Mesodermal cell (in vitro differentiated cells): ENCODE results near the gene NEK1.
"Not testable (repeated sequence)": the region's sequence is repeated elsewhere in the genome, so short reads cannot be mapped to it uniquely, and the experiment has no call there.

Experiments used
- H3K27ac ChIP-seq: 2 replicates; pipeline ENCODE4 v1.7.0; 2013; ENCODE audit warnings: mild to moderate bottlenecking, low read depth, low read length, moderate library complexity; ENCODE audit not compliant: severe bottlenecking
- H3K36me3 ChIP-seq: 2 replicates; pipeline ENCODE4 v1.7.1; 2013; ENCODE audit warnings: mild to moderate bottlenecking, low read length, moderate library complexity; ENCODE audit not compliant: control insufficient read depth, insufficient read depth
- H3K4me1 ChIP-seq: one replicate; pipeline ENCODE4 v1.7.1; 2013; ENCODE audit warnings: mild to moderate bottlenecking, low read length; ENCODE audit not compliant: insufficient read depth, control insufficient read depth, poor library complexity, severe bottlenecking
- H3K4me3 ChIP-seq: 2 replicates; pipeline ENCODE4 v1.7.0; 2013; ENCODE audit warnings: low read length, control low read depth, mild to moderate bottlenecking; ENCODE audit not compliant: insufficient read depth, poor library complexity, severe bottlenecking; ENCODE audit errors: extremely low read depth
- H3K9me3 ChIP-seq: 2 replicates; pipeline ENCODE4 v1.7.1; 2013; ENCODE audit warnings: mild to moderate bottlenecking, low read length, moderate library complexity; ENCODE audit not compliant: control insufficient read depth
- WGBS, 2 experiments: methylation state at CpG; one replicate each; pipeline ENCODE4 v1.1.5; 2013; ENCODE audit warnings: missing lambda C conversion rate in 2 of 2; ENCODE audit not compliant: insufficient coverage in 2 of 2; 5-methylcytosine and 5-hydroxymethylcytosine counted together

NEK1 gene

DNA sequence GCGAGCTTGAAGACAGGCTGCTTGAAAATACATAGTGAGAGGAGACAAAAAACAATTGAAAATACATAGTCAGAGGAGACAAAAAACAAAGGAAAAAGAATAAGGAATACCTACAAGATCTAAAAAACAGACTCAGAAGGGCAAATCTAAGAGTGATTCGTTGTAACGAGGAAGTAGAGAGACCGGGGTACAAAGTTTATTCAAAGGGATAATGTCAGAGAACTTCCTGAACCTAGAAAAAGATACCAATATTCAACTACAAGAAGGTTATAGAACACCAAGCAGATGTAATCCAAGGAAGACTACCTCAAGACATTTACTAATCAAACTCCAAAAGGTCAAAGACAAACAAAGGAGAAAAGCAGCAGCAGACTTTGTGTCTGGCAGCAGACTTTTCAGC lies 165.6 kb downstream of the NEK1 start:
- peaks cover 7% of the 10 kb centered on the region for H3K9me3 ChIP-seq
- 100% methylated on average over 1 of the region's 4 CpGs; no CpG with 5 or more reads in 1 of the 2 experiments for WGBS, 2 experiments
- no peak overlapping the region for H3K27ac ChIP-seq

DNA sequence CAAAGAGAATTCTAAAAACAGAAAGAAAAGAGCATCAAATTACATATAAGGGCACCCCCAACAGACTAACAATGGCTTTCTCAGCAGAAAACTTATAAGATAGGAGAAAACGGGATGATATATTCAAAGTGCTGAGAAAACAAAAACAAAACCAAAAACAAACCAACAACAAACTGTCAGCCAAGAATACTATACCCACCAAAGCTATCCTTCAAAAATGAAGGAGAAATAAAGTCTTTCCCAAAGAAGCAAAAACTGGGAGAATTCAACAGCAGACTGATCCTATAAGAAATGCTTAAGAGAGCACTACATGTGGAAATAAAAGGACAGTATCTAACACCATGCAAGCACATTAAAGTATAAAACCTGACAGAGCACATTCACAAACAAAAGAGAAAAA lies 168.6 kb downstream of the NEK1 start:
- no CpG with 5 or more reads among the region's 1 CpG for WGBS, 2 experiments
- H3K4me3 ChIP-seq = no peak overlapping the region
- peaks cover 7% of the 10 kb centered on the region for H3K9me3 ChIP-seq

More for the DNA sequence above, 165.6 kb downstream of the NEK1 start:
- no peak overlapping the region for H3K4me3 ChIP-seq
- no peaks in the 10 kb centered on the region for H3K4me1 ChIP-seq
- peaks cover 5% of the 10 kb centered on the region for H3K36me3 ChIP-seq

DNA sequence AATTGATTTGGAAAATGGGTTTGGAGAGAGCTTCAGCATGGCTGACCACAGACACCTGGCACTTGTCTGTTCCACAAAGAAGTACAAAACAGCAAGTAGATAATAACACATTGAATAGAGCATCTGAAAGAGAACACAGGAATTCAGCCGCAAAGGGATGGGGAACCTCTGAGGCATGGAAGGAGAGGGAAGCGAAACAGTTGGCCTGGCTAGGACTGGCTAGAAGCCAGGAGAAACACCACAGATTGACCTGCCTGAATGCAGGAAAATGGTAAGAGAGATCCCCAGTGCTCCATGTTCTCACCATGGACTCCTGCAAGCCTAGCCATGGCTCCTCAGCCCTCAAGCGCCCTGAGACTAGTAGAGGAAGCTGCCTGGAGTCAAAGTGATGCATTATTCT lies 171.9 kb downstream of the NEK1 start:
- Histone ChIP-seq H3K27ac (no peak overlapping the region), H3K9me3 (peaks cover 7% of the 10 kb centered on the region), H3K4me1 (no peaks in the 10 kb centered on the region), H3K36me3 (no peaks in the 10 kb centered on the region), H3K4me3 (no peak overlapping the region)
- 92 to 97% methylated on average over 2 of the region's 3 CpGs for WGBS, 2 experiments

More for the DNA sequence above, 168.6 kb downstream of the NEK1 start:
- H3K4me1 ChIP-seq = no peaks in the 10 kb centered on the region
- no peak overlapping the region for H3K27ac ChIP-seq
- H3K36me3 ChIP-seq = peaks cover 5% of the 10 kb centered on the region

DNA sequence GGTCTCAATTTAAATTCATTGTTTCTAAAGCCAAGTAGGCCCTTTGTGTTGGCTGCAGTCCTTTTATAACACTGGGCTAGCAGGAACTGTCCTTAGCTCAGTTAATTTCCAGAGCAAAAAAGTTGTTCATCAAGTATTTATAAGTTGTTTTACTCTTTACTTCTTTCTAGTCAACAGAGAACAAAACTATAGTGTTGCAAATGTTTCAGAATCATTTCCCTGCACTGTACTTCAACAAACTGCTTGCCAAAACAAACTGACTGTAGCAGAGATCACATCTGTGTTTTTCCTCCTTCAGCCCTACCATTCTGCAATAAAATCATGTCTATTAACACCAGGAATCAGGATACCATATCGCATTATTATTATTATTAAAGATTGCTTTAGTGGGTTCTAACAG lies 173.1 kb downstream of the NEK1 start:
- H3K4me3 ChIP-seq = no peak overlapping the region
- H3K4me1 ChIP-seq = no peaks in the 10 kb centered on the region
- WGBS, 2 experiments = no CpG with 5 or more reads among the region's 1 CpG
- no peak overlapping the region for H3K27ac ChIP-seq
- no peaks in the 10 kb centered on the region for H3K9me3 ChIP-seq
- H3K36me3 ChIP-seq = no peaks in the 10 kb centered on the region

DNA sequence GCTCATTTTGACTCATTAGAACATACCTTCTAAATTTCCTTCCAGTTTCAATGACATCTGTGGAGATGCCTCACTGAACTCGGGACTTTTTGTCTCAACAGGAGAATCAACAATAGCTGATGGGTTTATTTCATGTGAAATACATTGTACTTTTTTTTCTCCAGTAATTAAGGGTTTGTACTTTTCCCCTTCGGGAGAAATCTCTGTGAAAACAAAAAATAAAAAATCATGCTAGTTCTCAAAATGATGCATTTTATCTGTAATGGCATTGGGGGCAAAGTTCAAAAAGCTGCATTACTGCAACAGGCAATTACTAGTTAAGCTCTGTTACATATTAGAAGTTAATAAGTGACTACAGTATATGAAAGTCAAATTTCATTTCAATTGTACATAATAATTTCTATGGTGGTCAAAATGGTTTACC lies 174.3 kb downstream of the NEK1 start:
- Histone ChIP-seq H3K9me3 (no peaks in the 10 kb centered on the region), H3K4me1 (no peaks in the 10 kb centered on the region), H3K4me3 (no peak overlapping the region), H3K27ac (no peak overlapping the region), H3K36me3 (no peaks in the 10 kb centered on the region)
- 100% methylated on average over 1 of the region's 2 CpGs; no CpG with 5 or more reads in 1 of the 2 experiments for WGBS, 2 experiments

DNA sequence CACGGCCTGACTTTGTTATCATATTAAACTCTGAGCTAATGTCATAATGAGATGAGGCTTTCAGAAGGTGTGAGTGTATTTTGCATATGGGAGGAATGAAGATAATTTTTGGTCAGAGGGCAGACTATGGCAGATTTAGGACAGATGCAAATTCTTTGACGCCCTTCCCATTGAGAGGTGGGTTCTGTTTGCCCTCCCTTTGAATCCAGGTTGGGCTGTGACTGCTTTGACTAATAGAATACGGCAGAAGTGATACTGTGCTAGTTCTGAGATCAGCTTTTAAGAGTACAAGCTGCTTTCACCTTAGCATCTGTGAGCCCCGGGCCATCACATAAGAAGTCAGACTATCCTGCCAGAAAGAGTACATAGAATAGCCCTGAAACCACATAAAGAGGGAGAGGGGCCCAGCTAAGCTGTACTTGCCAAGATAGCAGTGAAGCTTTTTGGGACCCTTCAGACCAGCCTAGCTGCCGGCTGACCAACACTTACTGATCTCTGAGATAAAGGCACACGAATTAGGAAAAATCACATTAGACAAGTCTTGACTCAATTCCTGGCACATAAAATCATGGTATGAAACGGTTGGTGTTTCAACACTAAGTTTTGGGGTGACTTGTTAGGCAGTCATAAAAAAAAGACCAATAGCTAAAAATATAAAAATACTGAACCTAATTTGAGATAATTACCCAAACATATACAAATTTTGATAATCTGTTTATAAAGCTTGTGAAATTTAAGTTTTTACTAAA lies 174.9 kb downstream of the NEK1 start:
- Histone ChIP-seq H3K27ac (no peak overlapping the region), H3K4me1 (no peaks in the 10 kb centered on the region), H3K9me3 (no peaks in the 10 kb centered on the region), H3K36me3 (no peaks in the 10 kb centered on the region), H3K4me3 (no peak overlapping the region)
- 90% methylated on average over 5 to 6 of the region's 7 CpGs for WGBS, 2 experiments

DNA sequence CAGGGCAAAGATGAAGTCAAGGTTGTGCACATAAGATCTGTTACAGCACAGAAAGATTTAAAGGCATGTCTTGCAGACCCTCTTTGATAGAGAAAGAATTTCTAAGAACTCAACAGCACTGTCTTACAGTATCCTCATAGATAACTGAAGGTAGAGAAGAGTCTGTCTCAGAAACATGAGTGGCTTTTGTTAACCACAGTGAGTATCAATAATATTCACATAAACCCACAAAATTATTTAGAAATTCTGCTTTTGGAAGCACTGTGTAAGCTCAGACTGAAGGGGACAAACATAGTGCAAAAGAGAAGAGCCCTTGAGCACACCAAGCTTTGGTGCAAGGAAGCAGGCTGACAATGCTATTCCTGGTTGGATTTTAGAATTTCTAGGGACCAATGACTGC lies 175.6 kb downstream of the NEK1 start:
- Histone ChIP-seq H3K4me1 (no peaks in the 10 kb centered on the region), H3K9me3 (no peaks in the 10 kb centered on the region)

DNA sequence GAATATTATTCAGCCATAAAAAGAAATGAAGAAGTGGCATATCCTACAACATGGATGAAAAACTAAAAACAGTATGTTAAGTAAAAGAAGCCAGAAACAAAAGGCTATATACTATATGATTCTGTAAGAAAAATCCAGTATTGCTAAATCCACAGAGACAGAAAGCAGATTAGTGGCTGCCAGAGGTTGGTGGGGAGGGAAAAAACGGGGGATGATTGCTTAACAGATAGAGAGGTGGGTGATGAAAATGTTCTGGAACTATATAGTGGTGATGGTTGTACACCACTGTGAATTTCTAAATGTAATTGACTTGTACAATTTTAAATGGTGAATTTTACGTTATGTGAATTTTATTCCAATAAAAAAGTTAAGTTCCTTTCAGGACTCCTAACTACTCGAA lies 184.0 kb downstream of the NEK1 start:
- Histone ChIP-seq H3K9me3 (no peaks in the 10 kb centered on the region), H3K4me3 (no peak overlapping the region), H3K27ac (no peak overlapping the region), H3K4me1 (no peaks in the 10 kb centered on the region), H3K36me3 (no peaks in the 10 kb centered on the region)
- WGBS, 2 experiments = 86 to 100% methylated on average over 1 of the region's 3 CpGs

More for the DNA sequence above, 175.6 kb downstream of the NEK1 start:
- no peak overlapping the region for H3K4me3 ChIP-seq
- no peak overlapping the region for H3K27ac ChIP-seq
- no peaks in the 10 kb centered on the region for H3K36me3 ChIP-seq

DNA sequence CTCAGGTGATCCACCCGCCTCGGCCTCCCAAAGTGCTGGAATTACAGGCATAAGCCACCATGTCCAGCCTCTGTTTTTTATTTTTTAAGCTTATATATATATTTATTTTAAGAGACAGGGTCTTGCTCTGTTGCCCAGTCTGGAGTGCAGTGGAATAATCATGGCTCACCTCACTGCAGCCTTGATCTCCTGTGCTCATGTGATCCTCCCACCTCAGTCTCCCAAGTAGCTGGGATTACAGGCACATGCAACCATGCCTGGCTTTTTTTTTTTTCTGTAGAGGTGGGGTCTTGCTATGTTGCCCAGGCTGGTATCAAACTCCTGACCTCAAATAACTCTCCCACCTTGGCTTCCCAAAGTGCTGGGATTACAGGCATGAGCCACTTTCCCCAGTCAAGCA lies 184.7 kb downstream of the NEK1 start:
- H3K27ac ChIP-seq, H3K4me1 ChIP-seq, H3K36me3 ChIP-seq, H3K9me3 ChIP-seq, H3K4me3 ChIP-seq: not testable (repeated sequence)
- WGBS, 2 experiments = no CpG with 5 or more reads among the region's 2 CpGs

DNA sequence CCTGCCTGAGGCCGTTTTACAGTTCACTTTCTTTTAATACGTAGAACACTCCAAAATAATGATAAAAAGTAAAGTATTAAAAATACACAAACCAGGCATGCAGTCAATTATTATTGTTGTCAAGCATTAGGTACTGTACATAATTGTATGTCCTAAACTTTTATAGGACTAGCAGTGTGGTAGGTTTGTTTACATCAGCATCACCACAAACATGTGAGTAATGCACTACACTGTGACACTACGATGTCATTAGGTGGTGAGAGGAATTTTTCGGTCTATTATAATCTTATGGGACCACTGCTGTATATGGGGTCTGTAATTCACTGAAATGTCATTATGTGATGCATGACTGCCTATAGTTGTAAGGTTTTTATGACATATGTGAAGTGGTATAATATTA lies 192.1 kb downstream of the NEK1 start:
- no peaks in the 10 kb centered on the region for H3K4me1 ChIP-seq
- H3K36me3 ChIP-seq = no peaks in the 10 kb centered on the region
- 100% methylated on average over 1 of the region's 4 CpGs for WGBS, 2 experiments

DNA sequence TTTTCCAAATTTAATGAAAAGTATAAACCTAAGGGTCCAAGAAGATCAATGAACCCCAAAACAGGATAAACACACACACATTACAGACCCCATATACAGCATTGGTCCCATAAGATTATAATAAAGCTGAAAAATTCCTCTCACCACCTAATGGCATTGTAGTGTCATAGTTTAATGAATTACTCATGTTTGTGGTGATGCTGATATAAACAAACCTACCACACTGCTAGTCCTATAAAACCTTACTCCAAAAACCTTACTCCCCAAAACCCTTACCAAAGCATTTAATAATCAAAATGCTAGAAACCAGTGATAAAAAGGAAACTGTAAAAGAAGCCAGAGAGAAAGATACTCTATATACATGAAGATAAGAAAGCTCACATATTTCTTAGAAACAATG lies 193.5 kb downstream of the NEK1 start:
- H3K4me3 ChIP-seq = no peak overlapping the region
- no peak overlapping the region for H3K27ac ChIP-seq
- no peaks in the 10 kb centered on the region for H3K4me1 ChIP-seq
- no peaks in the 10 kb centered on the region for H3K36me3 ChIP-seq
- H3K9me3 ChIP-seq = no peaks in the 10 kb centered on the region

More for the DNA sequence above, 192.1 kb downstream of the NEK1 start:
- no peak overlapping the region for H3K27ac ChIP-seq
- no peak overlapping the region for H3K4me3 ChIP-seq
- no peaks in the 10 kb centered on the region for H3K9me3 ChIP-seq
